SK-N-SH treated with all-trans-retinoic acid at 6 μM for 48 hours (cell line): ENCODE results near the gene TENT4B.
"Not testable (repeated sequence)": the region's sequence is repeated elsewhere in the genome, so short reads cannot be mapped to it uniquely, and the experiment has no call there.

ENCODE experiments used
- ATAC-seq: fragments of 200-7000 bp; cut with Tn5 transposase; 3 replicates; pipeline ENCODE4 v1.9.1; 2020; ENCODE audit warnings: mild to moderate bottlenecking, moderate library complexity
- ARNTL ChIP-seq: fragments of 450-650 bp; formaldehyde crosslinking; IDR thresholded peaks from 2 replicates; pipeline ENCODE4 v1.5.0; 2020; ENCODE audit warnings: low read depth, mild to moderate bottlenecking, moderate library complexity, borderline replicate concordance
- BACH2 ChIP-seq: fragments of 250-450 bp; sonication (Bioruptor Pico); IDR thresholded peaks from 2 replicates; pipeline ENCODE4 v1.9.0; 2021; ENCODE audit warnings: mild to moderate bottlenecking, borderline replicate concordance
- CSDC2 ChIP-seq: fragments of 250-450 bp; sonication (Bioruptor Pico); IDR thresholded peaks from 2 replicates; pipeline ENCODE4 v1.5.0; 2020; ENCODE audit warnings: mild to moderate bottlenecking, moderate library complexity
- ESRRG ChIP-seq: fragments of 250-450 bp; sonication (Bioruptor Pico); IDR thresholded peaks from 2 replicates; pipeline ENCODE4 v1.6.1; 2021; ENCODE audit warnings: mild to moderate bottlenecking
- GLIS3 ChIP-seq: fragments of 250-450 bp; sonication (Bioruptor Pico); IDR thresholded peaks from 2 replicates; pipeline ENCODE4 v1.5.0; 2020; ENCODE audit warnings: mild to moderate bottlenecking, moderate library complexity
- ISL1 ChIP-seq: fragments of 250-450 bp; sonication (Bioruptor Pico); IDR thresholded peaks from 2 replicates; pipeline ENCODE4 v2.1.2; 2022; ENCODE audit warnings: mild to moderate bottlenecking, moderate library complexity
- OSR1 ChIP-seq: fragments of 250-450 bp; sonication (Bioruptor Pico); IDR thresholded peaks from 2 replicates; pipeline ENCODE4 v1.8.0; 2022; ENCODE audit warnings: moderate library complexity, mild to moderate bottlenecking, inconsistent platforms
- PPARA ChIP-seq: fragments of 250-450 bp; sonication (Bioruptor Pico); IDR thresholded peaks from 2 replicates; pipeline ENCODE4 v1.5.0; 2020; ENCODE audit warnings: mild to moderate bottlenecking, borderline replicate concordance
- RARB ChIP-seq: fragments of 250-450 bp; sonication (Bioruptor Pico); IDR thresholded peaks from 2 replicates; pipeline ENCODE4 v1.8.0; 2021; ENCODE audit warnings: mild to moderate bottlenecking, moderate library complexity
- SNAI2 ChIP-seq: fragments of 250-450 bp; sonication (Bioruptor Pico); IDR thresholded peaks from 2 replicates; pipeline ENCODE4 v1.5.0; 2020; ENCODE audit warnings: mild to moderate bottlenecking, moderate library complexity
- TCF4 ChIP-seq: fragments of 250-450 bp; sonication (Bioruptor Pico); IDR thresholded peaks from 2 replicates; pipeline ENCODE4 v1.8.0; 2021; ENCODE audit warnings: mild to moderate bottlenecking, moderate library complexity, borderline replicate concordance
- TOX ChIP-seq: fragments of 250-450 bp; sonication (Bioruptor Pico); IDR thresholded peaks from 2 replicates; pipeline ENCODE4 v1.8.0; 2021; ENCODE audit warnings: mild to moderate bottlenecking, moderate library complexity, borderline replicate concordance
- ZC3H10 ChIP-seq: fragments of 250-450 bp; sonication (Bioruptor Pico); IDR thresholded peaks from 2 replicates; pipeline ENCODE4 v1.5.1; 2021; ENCODE audit warnings: mild to moderate bottlenecking, moderate library complexity
- ZFP3 ChIP-seq: fragments of 250-450 bp; sonication (Bioruptor Pico); IDR thresholded peaks from 2 replicates; pipeline ENCODE4 v1.5.0; 2020; ENCODE audit warnings: mild to moderate bottlenecking, moderate library complexity
- ZFP30 ChIP-seq: fragments of 450-650 bp; formaldehyde crosslinking; IDR thresholded peaks from 2 replicates; pipeline ENCODE4 v1.5.0; 2022; ENCODE audit warnings: mild to moderate bottlenecking, moderate library complexity
- ZNF70 ChIP-seq: fragments of 450-650 bp; formaldehyde crosslinking; IDR thresholded peaks from 2 replicates; pipeline ENCODE4 v1.5.0; 2020; ENCODE audit warnings: mild to moderate bottlenecking, moderate library complexity
- ZNF8 ChIP-seq: fragments of 450-650 bp; formaldehyde crosslinking; IDR thresholded peaks from 2 replicates; pipeline ENCODE4 v1.5.0; 2020; ENCODE audit warnings: mild to moderate bottlenecking, moderate library complexity
- TF ChIP-seq, protein P1 (sequence below): fragments of 250-450 bp; sonication (Bioruptor Pico); IDR thresholded peaks from 2 replicates; pipeline ENCODE4 v1.8.0; 2021; ENCODE audit warnings: low read depth, mild to moderate bottlenecking, moderate library complexity, borderline replicate concordance
- TF ChIP-seq, protein P2 (sequence below): fragments of 250-450 bp; sonication (Bioruptor Pico); IDR thresholded peaks from 2 replicates; pipeline ENCODE4 v1.5.1; 2021; ENCODE audit warnings: mild to moderate bottlenecking, moderate library complexity
- TF ChIP-seq, protein P3 (sequence below): fragments of 250-450 bp; sonication (Bioruptor Pico); IDR thresholded peaks from 2 replicates; pipeline ENCODE4 v1.5.0; 2020; ENCODE audit warnings: mild to moderate bottlenecking, moderate library complexity
- TF ChIP-seq, protein P4 (sequence below): fragments of 250-450 bp; sonication (Bioruptor Pico); IDR thresholded peaks from 2 replicates; pipeline ENCODE4 v1.5.1; 2020; ENCODE audit warnings: low read depth, mild to moderate bottlenecking, moderate library complexity

TENT4B gene

DNA sequence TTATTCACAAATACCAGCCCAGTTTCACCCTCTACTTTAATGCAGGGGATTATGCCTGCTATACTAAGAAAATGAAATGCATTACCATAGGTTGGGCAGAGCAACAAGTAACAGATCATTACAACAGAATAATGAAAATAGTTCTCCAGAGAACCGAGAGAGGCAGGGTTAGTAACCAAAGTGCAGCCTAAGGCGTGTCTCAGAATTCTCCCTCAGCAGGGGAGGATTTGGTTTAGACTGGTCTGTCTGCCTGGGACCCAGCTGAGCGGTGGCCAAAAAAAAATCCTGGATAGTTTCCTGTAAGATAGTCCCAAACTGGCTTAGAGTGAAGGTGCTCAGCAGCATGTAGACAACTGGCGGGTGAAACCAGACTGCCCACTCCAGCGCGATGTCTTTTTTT lies 82.5 kb downstream of the TENT4B start:
- no peak for ATAC-seq
- TF ChIP-seq SNAI2 (CRISPR knock-in tag): no peak
- TF ChIP-seq, protein P1, sequence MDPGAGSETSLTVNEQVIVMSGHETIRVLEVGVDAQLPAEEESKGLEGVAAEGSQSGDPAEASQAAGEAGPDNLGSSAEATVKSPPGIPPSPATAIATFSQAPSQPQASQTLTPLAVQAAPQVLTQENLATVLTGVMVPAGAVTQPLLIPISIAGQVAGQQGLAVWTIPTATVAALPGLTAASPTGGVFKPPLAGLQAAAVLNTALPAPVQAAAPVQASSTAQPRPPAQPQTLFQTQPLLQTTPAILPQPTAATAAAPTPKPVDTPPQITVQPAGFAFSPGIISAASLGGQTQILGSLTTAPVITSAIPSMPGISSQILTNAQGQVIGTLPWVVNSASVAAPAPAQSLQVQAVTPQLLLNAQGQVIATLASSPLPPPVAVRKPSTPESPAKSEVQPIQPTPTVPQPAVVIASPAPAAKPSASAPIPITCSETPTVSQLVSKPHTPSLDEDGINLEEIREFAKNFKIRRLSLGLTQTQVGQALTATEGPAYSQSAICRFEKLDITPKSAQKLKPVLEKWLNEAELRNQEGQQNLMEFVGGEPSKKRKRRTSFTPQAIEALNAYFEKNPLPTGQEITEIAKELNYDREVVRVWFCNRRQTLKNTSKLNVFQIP: no peak

GRCh38 chr16:50238314-50238713 lies 85.2 kb downstream of the TENT4B start:
- TF ChIP-seq, protein P2, sequence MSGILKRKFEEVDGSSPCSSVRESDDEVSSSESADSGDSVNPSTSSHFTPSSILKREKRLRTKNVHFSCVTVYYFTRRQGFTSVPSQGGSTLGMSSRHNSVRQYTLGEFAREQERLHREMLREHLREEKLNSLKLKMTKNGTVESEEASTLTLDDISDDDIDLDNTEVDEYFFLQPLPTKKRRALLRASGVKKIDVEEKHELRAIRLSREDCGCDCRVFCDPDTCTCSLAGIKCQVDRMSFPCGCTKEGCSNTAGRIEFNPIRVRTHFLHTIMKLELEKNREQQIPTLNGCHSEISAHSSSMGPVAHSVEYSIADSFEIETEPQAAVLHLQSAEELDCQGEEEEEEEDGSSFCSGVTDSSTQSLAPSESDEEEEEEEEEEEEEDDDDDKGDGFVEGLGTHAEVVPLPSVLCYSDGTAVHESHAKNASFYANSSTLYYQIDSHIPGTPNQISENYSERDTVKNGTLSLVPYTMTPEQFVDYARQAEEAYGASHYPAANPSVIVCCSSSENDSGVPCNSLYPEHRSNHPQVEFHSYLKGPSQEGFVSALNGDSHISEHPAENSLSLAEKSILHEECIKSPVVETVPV (CRISPR knock-in tag): no peak
- TF ChIP-seq TCF4 (CRISPR knock-in tag) (no peak), OSR1 (CRISPR knock-in tag) (no peak)
- no peak for ATAC-seq

- TF ChIP-seq BACH2 (CRISPR knock-in tag) (no peak), SNAI2 (CRISPR knock-in tag) (no peak), ARNTL (no peak), ESRRG (no peak), PPARA (no peak), ZNF70 (no peak), ZC3H10 (CRISPR knock-in tag) (no peak), ZFP30 (CRISPR knock-in tag) (no peak), ZNF8 (no peak), ISL1 (CRISPR knock-in tag) (no peak), CSDC2 (no peak), TOX (CRISPR knock-in tag) (no peak), RARB (CRISPR knock-in tag) (no peak), GLIS3 (CRISPR knock-in tag) (no peak), OSR1 (CRISPR knock-in tag) (no peak), ZFP3 (CRISPR knock-in tag) (no peak)
- TF ChIP-seq, protein P3, sequence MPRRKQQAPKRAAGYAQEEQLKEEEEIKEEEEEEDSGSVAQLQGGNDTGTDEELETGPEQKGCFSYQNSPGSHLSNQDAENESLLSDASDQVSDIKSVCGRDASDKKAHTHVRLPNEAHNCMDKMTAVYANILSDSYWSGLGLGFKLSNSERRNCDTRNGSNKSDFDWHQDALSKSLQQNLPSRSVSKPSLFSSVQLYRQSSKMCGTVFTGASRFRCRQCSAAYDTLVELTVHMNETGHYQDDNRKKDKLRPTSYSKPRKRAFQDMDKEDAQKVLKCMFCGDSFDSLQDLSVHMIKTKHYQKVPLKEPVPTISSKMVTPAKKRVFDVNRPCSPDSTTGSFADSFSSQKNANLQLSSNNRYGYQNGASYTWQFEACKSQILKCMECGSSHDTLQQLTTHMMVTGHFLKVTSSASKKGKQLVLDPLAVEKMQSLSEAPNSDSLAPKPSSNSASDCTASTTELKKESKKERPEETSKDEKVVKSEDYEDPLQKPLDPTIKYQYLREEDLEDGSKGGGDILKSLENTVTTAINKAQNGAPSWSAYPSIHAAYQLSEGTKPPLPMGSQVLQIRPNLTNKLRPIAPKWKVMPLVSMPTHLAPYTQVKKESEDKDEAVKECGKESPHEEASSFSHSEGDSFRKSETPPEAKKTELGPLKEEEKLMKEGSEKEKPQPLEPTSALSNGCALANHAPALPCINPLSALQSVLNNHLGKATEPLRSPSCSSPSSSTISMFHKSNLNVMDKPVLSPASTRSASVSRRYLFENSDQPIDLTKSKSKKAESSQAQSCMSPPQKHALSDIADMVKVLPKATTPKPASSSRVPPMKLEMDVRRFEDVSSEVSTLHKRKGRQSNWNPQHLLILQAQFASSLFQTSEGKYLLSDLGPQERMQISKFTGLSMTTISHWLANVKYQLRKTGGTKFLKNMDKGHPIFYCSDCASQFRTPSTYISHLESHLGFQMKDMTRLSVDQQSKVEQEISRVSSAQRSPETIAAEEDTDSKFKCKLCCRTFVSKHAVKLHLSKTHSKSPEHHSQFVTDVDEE (CRISPR knock-in tag): no peak
- TF ChIP-seq, protein P1: no peak
- TF ChIP-seq, protein P4, sequence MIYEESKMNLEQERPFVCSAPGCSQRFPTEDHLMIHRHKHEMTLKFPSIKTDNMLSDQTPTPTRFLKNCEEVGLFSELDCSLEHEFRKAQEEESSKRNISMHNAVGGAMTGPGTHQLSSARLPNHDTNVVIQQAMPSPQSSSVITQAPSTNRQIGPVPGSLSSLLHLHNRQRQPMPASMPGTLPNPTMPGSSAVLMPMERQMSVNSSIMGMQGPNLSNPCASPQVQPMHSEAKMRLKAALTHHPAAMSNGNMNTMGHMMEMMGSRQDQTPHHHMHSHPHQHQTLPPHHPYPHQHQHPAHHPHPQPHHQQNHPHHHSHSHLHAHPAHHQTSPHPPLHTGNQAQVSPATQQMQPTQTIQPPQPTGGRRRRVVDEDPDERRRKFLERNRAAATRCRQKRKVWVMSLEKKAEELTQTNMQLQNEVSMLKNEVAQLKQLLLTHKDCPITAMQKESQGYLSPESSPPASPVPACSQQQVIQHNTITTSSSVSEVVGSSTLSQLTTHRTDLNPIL: no peak
- ATAC-seq: no peak
These were observed 85.8 kb downstream of the TENT4B start for GRCh38 chr16:50238868-50239301.

GRCh38 chr16:50243024-50243423 lies 89.9 kb downstream of the TENT4B start:
- not testable (repeated sequence) for ATAC-seq

GRCh38 chr16:50244140-50244503 lies 91.0 kb downstream of the TENT4B start:
- ATAC-seq: no peak
- TF ChIP-seq ZNF70: no peak
- TF ChIP-seq ZC3H10 (CRISPR knock-in tag): no peak
- TF ChIP-seq ISL1 (CRISPR knock-in tag): no peak
- TF ChIP-seq, protein P2 (CRISPR knock-in tag): no peak
